ENCODE data around the gene CAB39L. TPM values are rescaled to one million over a fixed set of nuclear protein-coding genes. Genes with fewer than 3 reads are reported as not detected.

The CAB39L gene
- total RNA-seq, 2 donors from 2014 or later, result 24.3 to 27.1 TPM

DNA sequence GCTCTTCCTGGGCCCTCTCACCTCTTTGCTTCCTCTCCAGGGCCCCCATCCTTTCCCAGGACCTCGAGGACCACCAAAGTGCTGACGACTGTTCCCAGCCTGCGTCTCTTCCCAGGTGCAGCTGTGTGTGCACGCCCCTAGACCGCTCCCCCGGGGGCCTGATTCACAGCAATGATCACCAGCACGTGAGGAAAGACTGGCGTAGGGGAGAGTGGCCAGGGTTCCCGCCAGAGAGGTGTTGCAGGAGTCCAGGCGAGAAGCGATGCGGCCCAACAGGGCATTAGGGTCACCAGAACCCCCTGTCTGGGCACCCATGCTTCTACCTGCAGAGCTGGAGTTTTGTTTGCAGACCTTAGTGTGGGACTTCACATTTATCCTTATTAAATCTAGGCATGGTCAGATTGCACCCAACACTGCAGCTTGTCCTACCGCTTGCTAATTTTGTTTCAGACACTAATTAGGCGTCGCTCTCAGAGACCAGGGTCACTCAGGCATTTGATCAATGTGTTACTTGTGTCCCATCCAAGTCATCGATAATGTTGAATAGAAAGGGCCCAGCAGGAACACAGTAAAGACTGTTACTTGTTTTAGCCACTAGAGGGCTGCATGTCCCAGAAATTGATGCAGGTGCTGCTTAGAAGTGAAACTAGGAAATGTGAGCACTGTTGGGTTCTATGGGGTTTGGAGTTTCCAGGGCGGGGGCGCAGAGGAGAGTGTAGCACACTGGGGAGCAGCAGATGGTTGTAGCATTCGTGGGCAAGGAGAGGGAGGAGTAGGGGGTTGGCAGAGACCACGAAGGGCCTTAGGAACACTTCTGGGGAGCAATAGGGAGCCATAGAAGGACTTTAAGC lies 142.9 kb downstream of the CAB39L start:
- Histone ChIP-seq H3K36me3 (no peaks in the 10 kb centered on the region), H3K4me1 (peaks cover 0 to 32% of the 10 kb centered on the region in 2 donors), H3K9me3 (no peaks in the 10 kb centered on the region), H3K27me3 (no peaks in the 10 kb centered on the region), H3K4me3 (peak overlapping the region in 1 of 2 donors; percentile 27), H3K27ac (peak overlapping the region in 1 of 2 donors; percentile 6)
- TF ChIP-seq CTCF (IDR thresholded peaks at IDR 0.05), result peak; percentile 66 to 92
- DNase-seq (ENCODE audit: low spot score), result no peak

GRCh38 chr13:49300276-49300675 lies 143.6 kb downstream of the CAB39L start:
- no peak for DNase-seq (ENCODE audit: low spot score)
- no peak overlapping the region for H3K4me3 ChIP-seq
- H3K36me3 ChIP-seq, result no peaks in the 10 kb centered on the region
- H3K27ac ChIP-seq, result no peak overlapping the region
- H3K27me3 ChIP-seq, result no peaks in the 10 kb centered on the region
- no peaks in the 10 kb centered on the region for H3K9me3 ChIP-seq
- TF ChIP-seq CTCF (IDR thresholded peaks at IDR 0.05), result no peak
- H3K4me1 ChIP-seq, result peaks cover 0 to 32% of the 10 kb centered on the region in 2 donors

DNA sequence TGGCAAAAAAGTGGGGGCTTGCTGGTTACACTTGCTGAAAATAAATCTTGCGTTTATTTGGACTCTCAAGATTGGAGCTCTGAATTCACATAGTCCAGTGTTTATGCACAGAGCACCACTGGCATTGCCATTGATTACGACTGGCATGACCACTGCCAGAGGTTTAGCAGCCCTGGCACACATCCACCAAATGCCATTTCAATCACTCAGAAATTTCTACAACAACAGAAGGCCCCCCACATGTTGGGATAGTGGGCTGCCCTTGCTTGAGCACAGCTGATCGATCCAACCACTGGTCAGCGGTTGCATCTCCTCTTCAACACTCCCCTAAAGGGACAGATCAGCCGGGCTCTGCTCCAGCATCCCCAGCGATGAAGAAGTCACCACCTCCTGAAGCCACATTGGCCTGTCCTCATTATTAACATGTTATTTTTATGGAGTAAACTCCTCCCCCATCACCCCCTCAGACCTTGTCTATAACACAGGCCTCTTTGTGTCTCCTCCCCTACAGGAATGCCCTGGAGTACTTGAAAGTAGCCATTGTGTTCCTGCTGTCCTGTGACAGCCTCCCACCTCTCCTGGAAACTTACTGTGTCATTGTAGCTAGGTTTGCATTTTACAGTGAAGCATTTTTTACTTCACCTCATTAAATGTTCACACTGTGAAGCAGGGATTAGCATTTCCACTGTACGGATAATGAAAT lies 144.8 kb downstream of the CAB39L start:
- no peak overlapping the region for H3K4me3 ChIP-seq
- DNase-seq (ENCODE audit: low spot score), result no peak
- no peaks in the 10 kb centered on the region for H3K9me3 ChIP-seq
- no peak overlapping the region for H3K27ac ChIP-seq
- no peaks in the 10 kb centered on the region for H3K27me3 ChIP-seq
- no peaks in the 10 kb centered on the region for H3K36me3 ChIP-seq
- no peak for TF ChIP-seq CTCF (IDR thresholded peaks at IDR 0.05)
- peaks cover 0 to 31% of the 10 kb centered on the region in 2 donors for H3K4me1 ChIP-seq

GRCh38 chr13:49298416-49298815 lies 145.4 kb downstream of the CAB39L start:
- Histone ChIP-seq H3K9me3 (no peaks in the 10 kb centered on the region), H3K27ac (no peak overlapping the region), H3K36me3 (no peaks in the 10 kb centered on the region), H3K27me3 (no peaks in the 10 kb centered on the region), H3K4me1 (peaks cover 0 to 24% of the 10 kb centered on the region in 2 donors), H3K4me3 (no peak overlapping the region)
- no peak for DNase-seq (ENCODE audit: low spot score)
- no peak for TF ChIP-seq CTCF (IDR thresholded peaks at IDR 0.05)

DNA sequence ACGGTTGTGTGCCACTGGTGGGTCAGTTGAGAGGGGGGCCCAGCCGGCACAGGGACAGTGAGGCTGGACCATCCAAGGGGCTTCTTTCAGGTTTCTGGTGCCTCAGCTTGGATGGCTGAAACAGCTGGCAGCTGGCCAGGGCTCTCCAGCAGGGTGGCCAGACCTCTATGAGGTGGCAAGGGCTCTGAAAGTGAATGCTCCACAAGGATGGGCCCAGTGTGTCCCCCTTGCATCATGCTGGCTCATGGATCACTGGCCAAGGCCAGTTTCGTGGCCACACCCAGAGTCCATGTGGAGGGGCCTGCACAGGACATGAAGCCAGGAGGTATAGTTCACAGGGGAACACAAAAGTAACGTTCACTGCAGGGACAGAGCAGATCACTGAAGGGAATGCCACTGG lies 146.5 kb downstream of the CAB39L start:
- no peak for TF ChIP-seq CTCF (IDR thresholded peaks at IDR 0.05)
- Histone ChIP-seq H3K9me3 (no peaks in the 10 kb centered on the region), H3K36me3 (no peaks in the 10 kb centered on the region), H3K27me3 (no peaks in the 10 kb centered on the region), H3K27ac (no peak overlapping the region), H3K4me1 (peaks cover 0 to 20% of the 10 kb centered on the region in 2 donors), H3K4me3 (no peak overlapping the region)
- DNase-seq (ENCODE audit: low spot score), result no peak

Measured in right atrium auricular region (tissue), 2 donors.